GM18907 (cell line): Measurements from ENCODE around the gene ZNRF3.
"Not testable (repeated sequence)": the region's sequence is repeated elsewhere in the genome, so short reads cannot be mapped to it uniquely, and the experiment has no call there.

Experiments
- ATAC-seq: cut with Tn5 transposase; IDR thresholded peaks from one replicate; pipeline ENCODE4 v1.9.1; 2021; ENCODE audit warnings: mild to moderate bottlenecking, moderate library complexity; ENCODE audit not compliant: unreplicated experiment

The ZNRF3 gene

DNA sequence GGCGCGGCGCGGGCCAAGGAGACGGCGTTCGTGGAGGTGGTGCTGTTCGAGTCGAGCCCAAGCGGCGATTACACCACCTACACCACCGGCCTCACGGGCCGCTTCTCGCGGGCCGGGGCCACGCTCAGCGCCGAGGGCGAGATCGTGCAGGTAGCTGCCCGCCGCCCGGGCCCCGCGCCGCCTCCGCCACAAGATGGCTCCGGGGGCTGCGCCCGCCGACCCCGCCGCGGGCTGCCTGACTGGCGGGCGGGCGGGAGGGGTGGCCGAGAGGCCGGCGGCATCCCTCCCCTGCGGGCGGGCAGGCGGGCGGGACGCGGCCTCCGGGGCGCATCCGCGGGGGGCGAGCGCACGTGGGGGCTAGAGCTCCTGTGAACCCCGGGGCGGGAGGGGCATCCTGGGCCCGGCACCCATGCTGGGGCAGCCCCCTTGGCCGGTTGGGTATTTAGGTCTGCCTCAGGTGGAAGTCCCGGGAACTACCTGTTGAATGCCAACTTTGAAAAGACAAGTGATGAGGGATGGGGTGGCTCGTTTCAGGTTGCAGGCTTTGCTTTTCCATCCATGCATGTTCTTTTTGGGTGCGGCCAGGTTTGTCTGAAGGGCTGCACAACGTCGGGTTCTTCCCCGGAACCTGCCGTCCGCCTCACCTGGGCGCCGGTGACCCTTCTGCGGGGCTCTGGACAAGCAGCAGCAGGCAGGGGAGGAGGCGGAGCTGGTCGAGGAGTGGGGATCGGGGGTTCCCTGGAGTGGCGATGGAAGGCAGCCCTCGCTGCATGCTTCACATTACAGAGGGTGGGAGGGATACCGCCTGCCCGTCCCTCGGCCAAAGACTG is 760 bp downstream of the ZNRF3 start:
- ATAC-seq: peak; percentile 24

DNA sequence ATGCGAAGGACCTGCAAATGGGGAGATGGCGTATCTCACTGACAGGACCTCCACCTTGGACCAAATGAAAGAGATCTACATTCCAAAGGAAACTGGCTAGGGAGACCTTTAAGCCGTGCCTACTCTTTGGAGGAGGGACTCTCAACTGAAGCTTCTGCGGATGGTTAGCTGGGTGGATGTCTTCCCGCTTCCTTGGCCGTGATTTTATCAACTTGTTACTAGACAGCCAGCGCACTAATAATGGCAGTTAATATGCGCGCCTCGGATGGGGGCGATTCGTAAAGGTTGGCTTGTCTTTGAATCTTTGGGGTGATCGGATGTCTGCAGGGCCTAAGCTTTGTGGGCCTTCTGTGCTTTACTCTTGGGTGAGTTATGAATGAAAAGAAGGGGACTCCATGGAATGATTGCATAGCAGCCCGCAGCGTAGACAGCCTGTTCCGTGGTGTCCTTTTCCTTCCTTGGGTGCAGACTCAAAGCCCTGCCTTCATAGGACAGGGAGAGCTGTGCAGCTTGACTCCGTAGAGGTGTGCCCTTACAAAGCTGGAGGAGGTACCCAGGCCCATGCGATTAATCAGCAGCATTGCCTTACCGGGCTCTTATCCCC is 1.5 kb downstream of the ZNRF3 start:
- ATAC-seq: no peak

DNA sequence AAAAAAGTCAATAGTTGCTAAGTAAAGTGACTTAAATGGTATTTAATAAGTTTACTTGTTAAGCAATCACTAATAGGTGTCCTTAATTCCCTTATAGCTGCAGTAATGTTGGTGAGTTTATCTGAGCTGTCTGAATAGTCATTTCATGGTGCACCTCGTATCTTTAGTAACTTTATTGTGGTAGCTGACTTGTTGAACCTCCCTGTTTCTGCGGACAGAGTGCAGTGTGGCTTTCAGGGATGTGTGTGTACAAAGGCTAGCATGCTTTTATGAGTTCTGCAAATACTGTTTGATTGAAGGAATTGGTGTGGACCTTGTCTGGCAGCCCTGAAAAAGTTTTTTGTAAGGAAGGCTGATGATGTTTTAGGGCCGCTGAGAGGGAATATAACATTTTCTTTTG is 2.6 kb downstream of the ZNRF3 start:
- ATAC-seq: no peak

- ATAC-seq: not testable (repeated sequence)
Observed at GRCh38 chr22:28886679-28887078, 3.3 kb downstream of the ZNRF3 start.

- no peak for ATAC-seq
Observed at GRCh38 chr22:28887725-28888459, 4.5 kb downstream of the ZNRF3 start.

GRCh38 chr22:28889478-28890024 is 6.2 kb downstream of the ZNRF3 start:
- no peak for ATAC-seq

DNA sequence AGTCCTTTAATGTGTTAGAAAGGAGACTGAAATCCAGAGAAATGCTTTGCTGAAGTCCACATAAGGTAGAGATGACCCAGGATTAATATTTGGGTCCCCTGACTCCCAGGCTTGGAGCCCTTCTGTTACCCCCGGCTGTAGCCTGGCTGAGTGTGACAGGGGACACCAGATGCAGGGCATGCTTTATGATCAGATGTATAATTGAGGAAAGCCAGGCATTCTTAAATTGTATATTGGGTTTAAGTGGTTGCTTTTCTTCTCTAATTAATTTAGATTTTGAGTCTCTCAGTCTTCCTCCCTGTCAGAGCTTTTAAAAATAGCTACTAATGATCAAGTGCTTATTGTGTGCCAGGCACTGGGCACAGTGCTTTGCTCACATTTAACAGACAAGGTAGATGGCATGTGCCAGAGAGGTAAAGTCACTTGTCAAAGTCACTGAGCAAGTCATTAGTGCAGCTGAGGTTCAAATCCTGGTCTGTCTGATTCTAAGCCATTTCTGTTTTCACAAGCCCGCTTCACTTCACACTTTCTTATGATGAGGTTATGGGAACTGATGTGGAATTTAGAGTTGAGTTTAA is 7.9 kb downstream of the ZNRF3 start:
- ATAC-seq: no peak

GRCh38 chr22:28892175-28892731 is 8.9 kb downstream of the ZNRF3 start:
- ATAC-seq: no peak

- ATAC-seq: no peak
Observed at GRCh38 chr22:28893810-28894209, 10.4 kb downstream of the ZNRF3 start.

DNA sequence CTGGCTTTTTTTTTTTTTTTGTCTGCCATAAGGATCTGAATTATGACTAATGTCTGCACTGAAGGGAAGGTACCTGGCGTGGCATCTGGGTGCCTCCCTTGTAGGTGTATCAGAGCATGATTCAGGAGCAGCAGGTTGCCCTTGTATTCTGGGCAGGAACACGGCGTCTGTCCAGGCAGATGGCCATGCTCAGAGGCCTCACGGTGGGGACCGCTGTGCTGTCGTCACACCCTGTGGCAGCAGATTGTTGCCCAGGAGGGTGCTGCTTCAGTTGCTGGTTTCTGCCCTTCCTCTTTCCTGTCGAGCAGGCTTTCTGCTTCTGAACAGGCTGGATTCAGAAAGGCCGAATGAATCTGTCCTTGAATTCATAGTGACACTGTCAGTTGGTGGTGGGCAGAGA is 11.0 kb downstream of the ZNRF3 start:
- ATAC-seq: no peak

- no peak for ATAC-seq
Observed at GRCh38 chr22:28894807-28895206, 11.4 kb downstream of the ZNRF3 start.

GRCh38 chr22:28896611-28897010 is 13.2 kb downstream of the ZNRF3 start:
- no peak for ATAC-seq

- no peak for ATAC-seq
Observed at GRCh38 chr22:28898233-28898629, 14.9 kb downstream of the ZNRF3 start.

- ATAC-seq: no peak
Observed at GRCh38 chr22:28899199-28899853, 16.0 kb downstream of the ZNRF3 start.

- no peak for ATAC-seq
Observed at GRCh38 chr22:28900379-28900925, 17.1 kb downstream of the ZNRF3 start.

DNA sequence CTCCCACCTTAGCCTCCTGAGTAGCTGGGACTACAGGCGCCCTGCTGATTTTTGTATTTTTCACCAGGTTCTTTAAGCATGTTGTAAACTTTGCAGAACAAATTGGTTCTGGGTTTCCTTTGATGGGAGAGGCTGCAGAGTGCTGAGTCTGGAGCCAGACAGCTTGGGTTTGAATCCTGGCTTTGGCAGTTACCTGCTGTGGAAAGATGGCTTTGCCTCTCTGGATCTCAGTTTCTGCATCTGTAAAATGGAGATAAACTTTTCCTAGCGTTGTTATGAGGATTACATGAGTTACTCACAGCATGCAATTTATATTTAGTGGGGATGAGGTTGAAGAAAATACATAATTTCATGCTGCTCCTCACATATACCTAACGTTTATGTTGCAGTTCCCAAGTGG is 19.1 kb downstream of the ZNRF3 start:
- no peak for ATAC-seq

DNA sequence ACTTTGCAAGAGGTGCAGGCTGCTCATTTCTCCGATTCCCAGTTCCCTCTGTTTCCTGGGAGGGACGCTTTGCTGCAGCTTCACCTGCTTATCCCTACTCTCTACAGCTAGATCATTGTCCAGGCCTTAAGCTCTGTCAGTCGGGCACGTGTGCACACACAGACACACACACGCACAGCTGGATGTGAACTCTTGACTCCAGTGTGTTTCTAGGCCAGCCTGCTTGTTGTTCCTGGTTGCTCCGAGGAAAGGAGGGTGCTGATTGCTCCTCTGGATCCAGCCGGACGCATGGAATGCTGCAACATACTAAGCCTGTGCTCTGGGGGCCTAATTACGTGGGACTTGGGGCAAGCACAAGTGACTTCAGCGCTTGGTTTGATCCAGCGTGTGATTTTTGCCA is 19.7 kb downstream of the ZNRF3 start:
- no peak for ATAC-seq

GRCh38 chr22:28903729-28904128 is 20.4 kb downstream of the ZNRF3 start:
- ATAC-seq: no peak

DNA sequence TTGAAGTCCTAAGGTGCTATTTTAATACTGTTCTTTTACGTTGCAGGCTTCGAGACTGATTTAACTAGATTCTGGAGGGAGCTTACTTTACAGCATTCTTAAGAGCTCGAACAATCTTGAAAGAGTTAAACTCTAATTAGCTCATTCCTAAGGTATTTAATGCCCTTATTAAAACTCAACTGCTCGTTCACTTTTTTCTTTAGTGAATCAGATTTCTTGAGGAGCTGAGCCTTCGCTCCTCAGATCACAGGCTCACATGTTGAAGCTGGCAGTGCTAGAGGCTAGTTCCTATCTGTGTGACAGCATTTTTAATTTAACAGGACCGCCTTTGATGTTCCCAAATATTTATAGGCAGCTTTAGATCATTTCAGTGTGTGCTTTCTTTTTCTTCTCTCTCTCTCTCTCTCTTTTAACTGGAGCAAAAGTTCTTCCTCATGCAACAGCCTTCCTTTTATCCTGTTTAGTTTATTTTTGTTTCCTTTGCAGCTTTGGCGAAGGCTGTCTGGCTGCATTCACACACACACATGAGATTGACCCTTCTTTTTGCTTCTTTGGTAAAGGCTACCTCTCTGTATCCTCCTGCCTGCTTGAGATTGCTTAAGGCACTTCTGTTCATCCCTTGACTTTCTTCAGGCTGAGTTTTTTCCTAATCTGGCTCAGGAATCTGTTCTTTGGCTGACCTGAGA is 21.0 kb downstream of the ZNRF3 start:
- no peak for ATAC-seq
